Kasumi-1 (cell line): ENCODE results near the gene CCDC68.
"Not testable (repeated sequence)": the region's sequence is repeated elsewhere in the genome, so short reads cannot be mapped to it uniquely, and the experiment has no call there.

Experiments
- DNase-seq, 2 experiments: peaks; one replicate each; lab custom pipeline; 2025; lab: John Stamatoyannopoulos, UW

The CCDC68 gene

DNA sequence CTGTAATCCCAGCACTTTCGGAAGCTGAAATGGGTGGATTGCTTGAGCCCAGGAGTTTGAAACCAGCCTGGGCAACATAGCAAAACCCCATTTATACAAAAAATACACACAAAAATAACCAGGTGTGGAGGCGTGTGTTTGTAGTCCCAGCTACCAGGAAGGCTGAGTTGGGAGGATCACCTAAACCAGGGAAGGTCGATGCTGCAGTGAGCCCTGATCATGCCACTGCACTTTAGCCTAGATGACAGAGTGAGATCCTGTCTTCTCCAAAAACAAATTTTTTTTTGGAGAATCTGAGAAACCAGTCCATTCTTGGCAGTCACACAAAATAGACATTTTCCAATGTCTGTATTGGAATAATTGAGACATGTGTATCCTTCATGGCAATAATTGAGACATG is 84.2 kb downstream of the CCDC68 start:
- no peak for DNase-seq

DNA sequence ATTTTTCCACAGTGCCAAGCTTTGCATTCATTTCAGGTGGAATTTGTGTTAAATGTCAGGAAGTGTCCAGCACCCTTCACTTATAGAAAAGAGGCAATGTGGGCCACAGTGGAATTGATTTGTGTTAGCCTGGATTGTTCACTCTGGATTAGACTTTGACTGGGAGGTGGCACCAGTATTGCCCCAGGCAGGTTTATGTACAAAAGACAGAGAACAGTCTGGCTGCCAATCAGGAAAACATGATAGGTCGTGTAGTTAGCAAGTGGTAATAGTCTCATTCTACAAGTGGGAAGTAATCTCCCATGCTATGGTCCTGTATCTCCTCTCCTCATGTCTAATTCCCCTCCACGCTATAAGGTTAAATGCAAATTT is 85.4 kb downstream of the CCDC68 start:
- no peak for DNase-seq

DNA sequence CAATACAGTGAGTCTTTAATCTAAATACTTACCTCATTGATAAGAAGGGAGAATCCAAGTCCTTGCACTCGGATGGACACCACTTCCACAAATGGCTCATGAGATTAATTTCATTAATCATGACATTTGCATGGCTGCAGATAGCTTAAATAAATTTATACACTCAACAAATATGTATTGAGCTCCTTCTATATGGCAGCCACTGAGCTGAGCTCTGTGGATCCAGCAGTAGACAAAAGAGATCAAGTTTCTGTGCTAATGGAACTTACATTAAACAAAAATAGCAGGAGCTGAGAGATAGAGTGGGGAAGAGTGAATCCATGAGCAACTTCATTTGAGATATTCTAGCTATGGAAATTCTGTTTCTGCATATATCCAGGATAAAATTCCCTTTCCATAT is 86.6 kb downstream of the CCDC68 start:
- no peak for DNase-seq

DNA sequence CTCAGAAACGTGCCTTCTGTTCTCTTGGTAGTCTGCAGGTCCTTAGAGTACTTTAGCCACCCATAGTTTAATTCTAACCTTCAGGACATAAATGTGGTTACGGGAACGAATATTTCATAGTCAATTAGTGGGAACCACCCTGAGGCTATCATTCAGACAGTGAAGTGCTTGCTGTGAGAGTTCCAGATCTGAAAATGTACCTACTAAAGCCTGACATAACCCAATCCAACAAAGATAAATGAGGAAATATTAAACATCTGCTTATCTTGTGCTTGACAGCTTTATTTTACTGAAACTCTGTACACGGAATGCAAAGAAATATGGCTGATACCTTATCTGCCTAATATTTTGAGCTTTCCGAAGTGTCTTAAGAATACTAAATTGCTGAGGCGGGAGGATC is 88.0 kb downstream of the CCDC68 start:
- DNase-seq, result no peak

DNA sequence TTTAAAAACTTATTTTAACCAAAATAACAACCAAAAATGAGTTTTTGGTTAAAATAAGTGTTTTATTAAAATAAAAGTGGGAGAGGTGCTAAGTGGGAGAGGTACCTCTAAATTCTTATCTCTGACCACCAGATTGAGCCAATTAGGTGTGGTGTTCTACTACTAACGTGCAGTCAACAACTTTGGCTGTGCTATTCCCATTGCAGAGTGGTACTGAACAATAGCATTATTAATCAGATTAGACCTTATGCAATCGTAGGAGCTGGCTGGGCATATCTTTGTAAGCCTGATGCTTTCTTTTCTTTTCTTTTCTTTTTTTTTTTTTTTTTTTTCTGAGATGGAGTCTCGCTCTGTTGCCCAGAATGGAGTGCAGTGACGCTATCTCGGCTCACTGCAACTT is 92.1 kb downstream of the CCDC68 start:
- no peak for DNase-seq

DNA sequence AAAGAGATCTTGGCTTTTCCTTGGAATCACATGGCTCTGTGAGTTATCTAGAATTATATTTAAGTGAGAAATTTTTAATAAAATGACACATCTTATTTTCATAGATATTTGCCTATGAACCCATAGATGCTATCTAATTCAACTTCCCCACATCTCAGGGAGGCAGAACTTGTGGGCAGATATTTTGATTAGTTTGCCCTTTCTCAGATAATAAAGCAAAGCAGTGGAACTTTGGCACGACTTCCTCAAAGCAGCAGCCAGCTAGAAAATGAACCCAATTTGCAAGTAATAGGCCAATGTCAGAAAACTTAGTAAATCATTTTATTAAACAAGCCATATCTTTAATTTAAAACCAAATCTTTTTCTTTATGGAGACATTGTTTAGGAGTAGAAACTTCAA is 98.3 kb downstream of the CCDC68 start:
- DNase-seq, result no peak

DNA sequence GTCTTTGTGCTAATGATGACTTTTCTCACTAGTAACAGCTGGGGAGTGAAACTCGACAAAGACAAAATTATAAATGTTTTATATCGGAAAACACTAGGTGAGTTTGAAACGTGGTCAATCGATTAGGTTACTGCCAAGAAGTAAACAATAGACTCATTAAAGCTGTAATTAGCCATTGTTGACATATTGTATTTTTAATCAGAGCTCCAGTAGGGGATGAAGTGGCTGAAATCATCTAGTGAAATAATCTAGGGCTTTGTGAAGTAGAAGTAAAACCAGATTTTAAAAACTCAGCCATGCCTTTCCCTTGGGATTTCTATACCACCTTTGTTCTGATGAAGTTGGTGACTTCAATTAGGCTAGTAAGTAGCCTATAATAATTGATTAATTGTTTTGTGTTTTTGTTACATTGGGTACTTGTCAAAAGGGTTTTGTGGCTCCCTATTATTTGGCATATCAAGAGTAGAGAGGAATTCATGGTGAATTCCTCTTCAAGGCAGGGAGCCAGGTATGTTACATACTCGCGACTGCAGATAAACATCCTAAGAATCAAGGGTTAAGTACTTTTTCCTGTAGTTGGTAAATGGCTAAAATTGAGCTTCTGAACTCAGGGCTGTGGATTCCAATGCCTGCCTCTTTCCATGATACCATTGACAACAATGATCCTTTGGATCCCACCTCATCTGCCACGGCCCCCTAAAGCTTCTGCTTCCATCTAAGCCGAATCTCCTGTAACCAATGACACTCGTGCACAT is 99.4 kb downstream of the CCDC68 start:
- DNase-seq, result no peak

DNA sequence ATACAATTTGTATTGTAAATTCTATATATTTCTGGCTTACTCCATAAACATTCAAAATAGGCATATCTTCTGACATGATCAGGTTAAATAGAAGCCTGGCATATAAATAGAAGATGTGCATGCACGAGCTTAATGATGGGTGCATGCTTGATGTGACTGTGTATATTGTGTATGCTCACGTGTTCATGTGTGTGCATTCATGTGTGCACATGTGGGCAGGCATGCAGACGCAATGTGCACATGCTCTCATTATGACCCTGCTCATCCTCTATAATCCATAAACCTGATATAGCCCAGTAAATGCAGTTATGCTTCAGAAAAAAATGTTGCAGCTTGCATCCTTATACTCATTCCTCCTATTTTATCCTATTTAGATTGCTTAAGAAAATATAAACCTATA is 101.8 kb downstream of the CCDC68 start:
- no peak for DNase-seq

DNA sequence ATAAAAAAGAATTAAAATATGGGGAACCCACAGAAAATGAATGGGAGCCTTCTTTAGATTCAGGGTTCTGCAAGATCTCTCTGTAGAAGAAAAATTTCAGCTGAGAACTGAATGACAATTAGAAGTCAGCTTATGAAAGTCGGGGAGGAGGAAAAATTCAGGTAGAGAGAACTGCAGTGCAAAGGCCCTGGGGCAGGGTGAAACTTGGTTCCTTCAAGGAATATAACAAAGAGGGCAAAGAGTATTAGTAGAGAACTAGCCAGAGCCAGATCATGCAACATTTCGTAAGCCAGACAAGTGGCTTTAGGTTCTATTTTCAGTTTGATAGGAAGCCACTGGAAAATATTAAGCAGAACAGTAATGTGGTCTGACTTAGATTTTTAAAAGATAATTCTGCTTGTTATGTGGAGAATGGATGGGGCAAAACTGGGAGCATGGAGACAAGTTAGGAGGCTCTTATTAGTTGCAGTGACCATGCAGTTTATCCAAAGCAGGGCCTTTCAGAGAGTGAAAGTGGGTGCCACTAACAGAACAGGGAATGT is 103.1 kb downstream of the CCDC68 start:
- no peak for DNase-seq

DNA sequence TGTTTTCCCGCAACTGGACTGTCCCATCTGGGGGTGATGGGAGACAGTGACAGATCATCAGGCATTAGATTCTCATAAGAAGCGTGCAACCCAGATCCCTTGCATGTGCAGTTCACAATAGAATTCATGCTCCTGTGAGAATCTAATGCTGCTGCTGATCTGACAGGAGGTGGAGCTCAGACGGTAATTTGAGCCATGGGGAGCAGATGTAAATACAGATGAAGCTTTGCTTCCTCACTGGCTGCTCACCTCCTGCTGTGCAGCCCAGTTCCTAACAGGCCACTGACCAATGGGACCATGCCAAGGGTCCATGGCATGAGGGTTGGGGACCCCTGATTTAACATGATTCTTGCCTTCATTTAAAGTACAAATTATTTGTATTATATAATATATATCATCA is 104.2 kb downstream of the CCDC68 start:
- not testable (repeated sequence) for DNase-seq

DNA sequence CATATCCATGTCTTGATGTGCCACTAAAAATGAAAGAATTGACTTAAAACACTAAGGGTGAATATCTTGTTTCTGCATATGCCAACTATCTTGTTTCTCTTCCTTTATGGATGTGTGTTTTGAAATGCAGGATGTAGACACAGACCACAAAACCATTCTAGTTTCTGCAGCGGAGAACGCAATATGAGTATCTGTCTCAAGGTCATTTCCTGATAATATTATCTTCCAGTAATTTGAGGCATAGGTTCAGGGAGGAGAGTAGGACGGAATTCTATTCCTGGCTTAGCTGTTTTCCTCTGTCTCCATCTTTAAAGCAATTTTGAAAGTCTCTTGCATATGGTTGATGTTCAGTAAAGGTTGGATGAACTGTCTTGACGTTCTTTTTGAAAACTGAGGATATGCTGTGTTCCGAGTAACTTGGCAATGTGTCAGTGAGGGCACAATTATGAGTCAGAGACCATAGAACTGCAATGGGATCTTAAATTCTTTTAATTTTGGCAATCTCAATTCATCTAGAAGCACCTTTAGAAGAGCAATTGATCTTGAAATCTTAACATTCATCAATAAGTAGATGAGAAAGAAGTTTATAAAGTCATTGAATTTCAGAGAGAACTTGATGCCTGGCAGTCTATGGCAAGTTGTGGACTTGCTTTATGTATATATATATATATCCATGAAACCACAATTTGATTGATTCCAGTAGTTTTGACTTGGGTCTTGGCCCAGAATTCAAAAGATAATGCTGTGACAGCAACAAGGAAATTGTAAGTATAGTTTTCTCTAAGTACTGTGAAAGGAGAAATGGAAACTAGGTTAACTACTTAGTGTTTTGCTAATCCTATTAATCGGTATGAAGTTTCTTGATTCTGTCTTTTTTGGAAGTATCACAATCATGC is 106.2 kb downstream of the CCDC68 start:
- DNase-seq, result peak; percentile 86 to 90
